GM19455 (cell line): Measurements from ENCODE around the gene CENPU.
A peak's percentile ranks its signal among the peaks of the same experiment; 100 is the strongest.
"Not testable (repeated sequence)": the region's sequence is repeated elsewhere in the genome, so short reads cannot be mapped to it uniquely, and the experiment has no call there.

Source experiments
- ATAC-seq: cut with Tn5 transposase; IDR thresholded peaks from one replicate; pipeline ENCODE4 v1.9.1; 2021; ENCODE audit not compliant: unreplicated experiment

Gene CENPU

GRCh38 chr4:184752496-184753275 is 18.8 kb upstream of the CENPU start:
- ATAC-seq = no peak

GRCh38 chr4:184751585-184751956 is 17.7 kb upstream of the CENPU start:
- ATAC-seq = no peak

GRCh38 chr4:184750926-184751584 is 17.2 kb upstream of the CENPU start:
- no peak for ATAC-seq

GRCh38 chr4:184748251-184748652 is 14.4 kb upstream of the CENPU start:
- ATAC-seq = no peak

- no peak for ATAC-seq
Measured at GRCh38 chr4:184747034-184747830, 13.3 kb upstream of the CENPU start.

GRCh38 chr4:184745831-184746795 is 12.2 kb upstream of the CENPU start:
- ATAC-seq = peak; percentile 77

GRCh38 chr4:184744236-184744635 is 10.3 kb upstream of the CENPU start:
- no peak for ATAC-seq

GRCh38 chr4:184743650-184744049 is 9.8 kb upstream of the CENPU start:
- no peak for ATAC-seq

GRCh38 chr4:184741651-184742050 is 7.8 kb upstream of the CENPU start:
- ATAC-seq = not testable (repeated sequence)

- no peak for ATAC-seq
Measured at GRCh38 chr4:184740980-184741391, 7.1 kb upstream of the CENPU start.

GRCh38 chr4:184739575-184739974 is 5.7 kb upstream of the CENPU start:
- not testable (repeated sequence) for ATAC-seq

GRCh38 chr4:184734758-184735157 is 862 bp upstream of the CENPU start:
- no peak for ATAC-seq

- ATAC-seq = no peak
Measured at GRCh38 chr4:184732126-184732525, 1.8 kb downstream of the CENPU start.

GRCh38 chr4:184731056-184731455 is 2.8 kb downstream of the CENPU start:
- ATAC-seq = no peak

GRCh38 chr4:184729946-184730345 is 4.0 kb downstream of the CENPU start:
- ATAC-seq = no peak

- no peak for ATAC-seq
Measured at GRCh38 chr4:184728858-184729257, 5.0 kb downstream of the CENPU start.

GRCh38 chr4:184727430-184727829 is 6.5 kb downstream of the CENPU start:
- ATAC-seq = no peak

- no peak for ATAC-seq
Measured at GRCh38 chr4:184722798-184723197, 11.1 kb downstream of the CENPU start.

- ATAC-seq = no peak
Measured at GRCh38 chr4:184721254-184721653, 12.6 kb downstream of the CENPU start.

- ATAC-seq = no peak
Measured at GRCh38 chr4:184719407-184719806, 14.5 kb downstream of the CENPU start.

- ATAC-seq = no peak
Measured at GRCh38 chr4:184715526-184715925, 18.4 kb downstream of the CENPU start.
